Measurements from ENCODE around the gene PI4KB. TPM values are rescaled to one million over a fixed set of nuclear protein-coding genes. Genes with fewer than 3 reads are reported as not detected.

PI4KB gene
- total RNA-seq, 6 experiments from 2014 or later: 20.0 to 24.7 (median 22.7) TPM

- H3K27ac ChIP-seq: no peak overlapping the region
- intact Hi-C loops (cut with DNase I): no loop called here
- WGBS (ENCODE audit: insufficient coverage, low coverage, low lambda C conversion rate, missing lambda C conversion rate): 75% methylated on average over 6 of the region's 8 CpGs
- H3K9me3 ChIP-seq: no peaks in the 10 kb centered on the region
- no peak for TF ChIP-seq POLR2A (IDR thresholded peaks at IDR 0.05)
- no peak for TF ChIP-seq CTCF (IDR thresholded peaks at IDR 0.05)
- ATAC-seq (no peak), DNase-seq (no peak)
- H3K4me3 ChIP-seq: no peak overlapping the region
- H3K36me3 ChIP-seq: peaks cover 0 to 66% (median 19%) of the 10 kb centered on the region in 4 donors
- no peaks in the 10 kb centered on the region for H3K27me3 ChIP-seq
- H3K4me1 ChIP-seq: peaks cover 0 to 22% (median 7%) of the 10 kb centered on the region in 4 donors
These were observed 60.4 kb downstream of the PI4KB start for GRCh38 chr1:151266821-151267220.

- H3K27me3 ChIP-seq: no peaks in the 10 kb centered on the region
- H3K36me3 ChIP-seq: peaks cover 0 to 66% (median 19%) of the 10 kb centered on the region in 4 donors
- H3K27ac ChIP-seq: peak overlapping the region in 2 of 3 donors; percentile 46 to 80
- intact Hi-C loops (cut with DNase I): no loop called here
- H3K4me1 ChIP-seq: peaks cover 0 to 22% (median 7%) of the 10 kb centered on the region in 4 donors
- WGBS (ENCODE audit: insufficient coverage, low coverage, low lambda C conversion rate, missing lambda C conversion rate): 17% methylated on average over 1 of the region's 3 CpGs
- TF ChIP-seq POLR2A (IDR thresholded peaks at IDR 0.05) (no peak), CTCF (IDR thresholded peaks at IDR 0.05) (no peak)
- no peak overlapping the region for H3K4me3 ChIP-seq
- peak in 2 of 3 donors; percentile 82 to 87 for DNase-seq
- H3K9me3 ChIP-seq: no peaks in the 10 kb centered on the region
- peak; percentile 55 to 87 (median 70) for ATAC-seq
These were observed 60.9 kb downstream of the PI4KB start for GRCh38 chr1:151266315-151266714.

- ATAC-seq (peak; percentile 91 to 95 (median 94)), DNase-seq (peak in 1 of 3 donors; percentile 88)
- TF ChIP-seq CTCF (IDR thresholded peaks at IDR 0.05) (no peak), POLR2A (IDR thresholded peaks at IDR 0.05) (no peak)
- H3K4me1 ChIP-seq: peaks cover 0 to 22% (median 7%) of the 10 kb centered on the region in 4 donors
- intact Hi-C loops (cut with DNase I): no loop called here
- H3K9me3 ChIP-seq: no peaks in the 10 kb centered on the region
- H3K27ac ChIP-seq: peak overlapping the region in 2 of 3 donors; percentile 46 to 80
- H3K27me3 ChIP-seq: no peaks in the 10 kb centered on the region
- H3K36me3 ChIP-seq: peaks cover 0 to 66% (median 19%) of the 10 kb centered on the region in 4 donors
- peak overlapping the region in 1 of 3 donors; percentile 27 for H3K4me3 ChIP-seq
- 43% methylated on average over 12 of the region's 14 CpGs for WGBS (ENCODE audit: insufficient coverage, low coverage, low lambda C conversion rate, missing lambda C conversion rate)
These were observed 61.6 kb downstream of the PI4KB start for GRCh38 chr1:151265446-151266236.

- Histone ChIP-seq H3K36me3 (peaks cover 0 to 20% (median 4%) of the 10 kb centered on the region in 4 donors), H3K9me3 (no peaks in the 10 kb centered on the region), H3K4me1 (peaks cover 0 to 9% (median 4%) of the 10 kb centered on the region in 4 donors), H3K27me3 (no peaks in the 10 kb centered on the region), H3K4me3 (no peak overlapping the region), H3K27ac (no peak overlapping the region)
- 100% methylated on average over 2 of the region's 2 CpGs for WGBS (ENCODE audit: insufficient coverage, low coverage, low lambda C conversion rate, missing lambda C conversion rate)
- intact Hi-C loops (cut with DNase I): no loop called here
- DNase-seq (no peak), ATAC-seq (no peak)
- no peak for TF ChIP-seq POLR2A (IDR thresholded peaks at IDR 0.05)
- TF ChIP-seq CTCF (IDR thresholded peaks at IDR 0.05): no peak
These were observed 67.9 kb downstream of the PI4KB start for GRCh38 chr1:151259351-151259750.

Measured in right lobe of liver (tissue), 6 donors.